Breast epithelium (tissue), 4 donors: ENCODE data around the gene SLC38A10. TPM values are rescaled to one million over a fixed set of nuclear protein-coding genes. Genes with fewer than 3 reads are reported as not detected.

Experiments
- DNase-seq, 2 donors: peaks; one replicate each; pipeline ENCODE4 v3.0.0-alpha.2; 2019; ENCODE audit warnings: low spot score in 2 of 2
- H3K27ac ChIP-seq, 2 donors: fragments of 200-600 bp; sonication (generic) in 1 of 2; one replicate each; pipeline ENCODE4 v1.5.1; 2016 to 2019; ENCODE audit warnings: mild to moderate bottlenecking in 1 of 2
- H3K27me3 ChIP-seq, 2 donors: fragments of 200-600 bp; sonication (generic) in 1 of 2; one replicate each; pipeline versions ENCODE4 v1.5.1 to v1.6.0; 2017 to 2019; ENCODE audit warnings: control low read depth in 1 of 2, mild to moderate bottlenecking in 1 of 2
- H3K36me3 ChIP-seq: fragments of 200-600 bp; one replicate; pipeline ENCODE4 v1.5.1; 2019
- H3K4me1 ChIP-seq, 2 donors: fragments of 200-600 bp; sonication (generic); one replicate each; pipeline ENCODE4 v1.5.1; 2016 to 2019; ENCODE audit warnings: control low read depth in 1 of 2
- H3K4me3 ChIP-seq, 3 donors: fragments of 200-600 bp; sonication (generic); 1 replicate in 2 of 3; 2 replicates in 1 of 3; pipeline ENCODE4 v1.5.1; 2016 to 2019; ENCODE audit warnings: mild to moderate bottlenecking in 3 of 3, moderate library complexity in 2 of 3
- H3K9me3 ChIP-seq, 2 donors: fragments of 200-600 bp; sonication (generic) in 1 of 2; one replicate each; pipeline ENCODE4 v1.5.1; 2016 to 2019; ENCODE audit warnings: control low read depth in 1 of 2
- CTCF ChIP-seq, 3 donors: fragments of 450-650 bp; IDR thresholded peaks; one replicate each; pipeline ENCODE4 v1.5.1; 2016 to 2017; ENCODE audit warnings: antibody characterized with exemption in 3 of 3, mild to moderate bottlenecking in 3 of 3, moderate library complexity in 3 of 3
- POLR2A ChIP-seq: fragments of 450-650 bp; IDR thresholded peaks from one replicate; pipeline ENCODE4 v1.6.1; 2016; ENCODE audit warnings: antibody characterized with exemption, mild to moderate bottlenecking, moderate library complexity
- POLR2AphosphoS5 ChIP-seq, 3 donors: sonication (generic); formaldehyde crosslinking; IDR thresholded peaks; one replicate each; pipeline ENCODE4 v1.6.1; 2017; ENCODE audit warnings: antibody characterized with exemption in 3 of 3
- intact Hi-C: fragments of 100-400 bp; cut with DNase I; formaldehyde crosslinking; loops from one replicate; pipeline ENCODE4 v1.15.1; 2023; ENCODE audit warnings: low total_unique reads
- total RNA-seq, 3 donors: library from RNA; depleted of rRNA; stranded (reverse); fragments of >200 nt; gene quantifications; one replicate each; pipeline ENCODE4 v1.1.0, GENCODE V29; 2016

Gene SLC38A10
- total RNA-seq, 3 donors from 2014 or later, result 52.4 to 104 (median 85.2) TPM

- no peak overlapping the region for H3K27ac ChIP-seq
- no peaks in the 10 kb centered on the region for H3K9me3 ChIP-seq
- H3K27me3 ChIP-seq, result no peaks in the 10 kb centered on the region
- no peak for DNase-seq
- intact Hi-C loops, result no loop called here
- H3K4me3 ChIP-seq, result no peak overlapping the region
- no peak for TF ChIP-seq POLR2AphosphoS5 (IDR thresholded peaks at IDR 0.05)
- TF ChIP-seq POLR2A, result no peak
- TF ChIP-seq CTCF (IDR thresholded peaks at IDR 0.05), result no peak
- no peaks in the 10 kb centered on the region for H3K36me3 ChIP-seq
- peaks cover 28 to 37% of the 10 kb centered on the region in 2 donors for H3K4me1 ChIP-seq
Measured at GRCh38 chr17:81333616-81334368, 38.7 kb upstream of the SLC38A10 start.

- intact Hi-C loops, result no loop called here
- Histone ChIP-seq H3K36me3 (no peaks in the 10 kb centered on the region), H3K27me3 (no peaks in the 10 kb centered on the region), H3K9me3 (no peaks in the 10 kb centered on the region), H3K4me3 (no peak overlapping the region), H3K4me1 (peaks cover 23 to 34% of the 10 kb centered on the region in 2 donors), H3K27ac (no peak overlapping the region)
- DNase-seq, result no peak
- TF ChIP-seq POLR2AphosphoS5 (IDR thresholded peaks at IDR 0.05), result no peak
- no peak for TF ChIP-seq POLR2A
- no peak for TF ChIP-seq CTCF (IDR thresholded peaks at IDR 0.05)
Measured at GRCh38 chr17:81332914-81333528, 37.9 kb upstream of the SLC38A10 start.

GRCh38 chr17:81332118-81332834 lies 37.2 kb upstream of the SLC38A10 start:
- no peak for DNase-seq
- intact Hi-C loops, result no loop called here
- Histone ChIP-seq H3K27me3 (no peaks in the 10 kb centered on the region), H3K9me3 (no peaks in the 10 kb centered on the region), H3K27ac (no peak overlapping the region), H3K36me3 (no peaks in the 10 kb centered on the region), H3K4me3 (no peak overlapping the region), H3K4me1 (peaks cover 22 to 28% of the 10 kb centered on the region in 2 donors)
- TF ChIP-seq POLR2A (no peak), CTCF (IDR thresholded peaks at IDR 0.05) (no peak), POLR2AphosphoS5 (IDR thresholded peaks at IDR 0.05) (no peak)

GRCh38 chr17:81331527-81332043 lies 36.5 kb upstream of the SLC38A10 start:
- intact Hi-C loops, result no loop called here
- peaks cover 15 to 21% of the 10 kb centered on the region in 2 donors for H3K4me1 ChIP-seq

More at GRCh38 chr17:81331527-81332043, 36.5 kb upstream of the SLC38A10 start:
- Histone ChIP-seq H3K36me3 (no peaks in the 10 kb centered on the region), H3K27me3 (no peaks in the 10 kb centered on the region), H3K27ac (no peak overlapping the region), H3K9me3 (no peaks in the 10 kb centered on the region), H3K4me3 (no peak overlapping the region)
- DNase-seq, result no peak
- TF ChIP-seq POLR2AphosphoS5 (IDR thresholded peaks at IDR 0.05) (no peak), CTCF (IDR thresholded peaks at IDR 0.05) (no peak), POLR2A (no peak)
